OCI-LY1 (cell line): ENCODE results near the gene PTCD1.

Experiments
- CTCF ChIP-seq: fragments of 200-600 bp; sonication (generic), shearing (Covaris generic); IDR thresholded peaks from 2 replicates; pipeline ENCODE4 v1.5.1; 2017; ENCODE audit warnings: mild to moderate bottlenecking, antibody characterized with exemption, low read length, moderate library complexity, mixed read lengths
- EZH2 ChIP-seq: fragments of 200-600 bp; sonication (generic), shearing (Covaris generic); IDR thresholded peaks from 2 replicates; pipeline ENCODE4 v1.8.0; 2017; ENCODE audit warnings: borderline replicate concordance, mixed run types, mild to moderate bottlenecking, antibody characterized with exemption, low read length, moderate library complexity, mixed read lengths

DNA sequence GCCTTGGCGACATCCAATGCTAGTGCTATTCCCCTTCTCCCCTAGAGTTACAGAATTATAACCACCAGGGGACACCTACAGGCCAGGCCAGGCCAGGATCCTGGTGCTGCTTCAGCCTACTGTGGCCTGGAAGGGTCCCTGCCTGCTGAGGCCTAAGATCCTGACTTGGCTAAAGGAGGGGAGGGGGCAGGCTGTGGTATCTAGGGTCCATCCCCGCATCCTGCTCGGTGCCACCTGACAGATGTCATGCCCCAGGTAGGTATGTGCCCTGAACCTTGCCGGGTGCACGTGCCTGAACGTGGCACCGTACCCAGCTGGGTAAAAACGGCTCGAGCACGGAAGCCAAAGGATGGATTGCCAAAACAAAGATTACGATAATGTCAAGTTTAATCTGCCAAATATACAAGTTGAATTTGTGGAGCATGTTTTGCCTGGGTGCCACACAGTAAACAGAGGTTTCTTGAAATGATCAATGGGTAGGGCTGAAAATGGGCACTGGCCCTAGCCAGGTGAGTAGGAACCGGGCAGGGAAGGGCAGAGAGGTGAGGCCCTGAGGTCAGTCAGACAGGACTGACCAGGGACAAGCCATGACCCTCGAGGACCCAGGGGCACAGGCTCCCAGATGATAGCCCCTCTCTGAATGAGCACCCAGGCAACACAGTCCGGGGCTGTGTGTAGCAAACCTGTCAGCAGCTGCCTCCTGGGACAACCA is 42.8 kb downstream of the PTCD1 start:
- TF ChIP-seq CTCF (no peak; the same call in 1 of the 2 replicates), EZH2 (no peak)
